ENCODE measurements around the gene CTTNBP2NL. TPM values are rescaled to one million over a fixed set of nuclear protein-coding genes. Genes with fewer than 3 reads are reported as not detected.
"Not testable (repeated sequence)": the region's sequence is repeated elsewhere in the genome, so short reads cannot be mapped to it uniquely, and the experiment has no call there.

Gene CTTNBP2NL
- total RNA-seq, 1 donor from 2014 or later: 24.8 TPM

- H3K4me3 ChIP-seq: no peak overlapping the region
- TF ChIP-seq CTCF (IDR thresholded peaks at IDR 0.05) (no peak), POLR2AphosphoS5 (IDR thresholded peaks at IDR 0.05; ENCODE audit: insufficient read depth in 1 of 2, low read depth in 1 of 2) (no peak), POLR2A (IDR thresholded peaks at IDR 0.05) (no peak)
- H3K4me1 ChIP-seq: peaks cover 3% of the 10 kb centered on the region
- no peaks in the 10 kb centered on the region for H3K9me3 ChIP-seq
- no peaks in the 10 kb centered on the region for H3K27me3 ChIP-seq
- DNase-seq (ENCODE audit: extremely low spot score in 2 of 2): no peak
- intact Hi-C loops (cut with DNase I): no loop called here
- H3K36me3 ChIP-seq: peaks cover 0 to 8% of the 10 kb centered on the region in 2 donors
- no peak overlapping the region for H3K27ac ChIP-seq
Measured at GRCh38 chr1:112423207-112423606, 27.2 kb downstream of the CTTNBP2NL start.

GRCh38 chr1:112423666-112424065 lies 27.7 kb downstream of the CTTNBP2NL start:
- H3K27ac ChIP-seq; intact Hi-C loops (cut with DNase I); H3K4me1 ChIP-seq; DNase-seq (ENCODE audit: extremely low spot score in 2 of 2); H3K4me3 ChIP-seq; H3K9me3 ChIP-seq; H3K36me3 ChIP-seq; H3K27me3 ChIP-seq: not testable (repeated sequence)

GRCh38 chr1:112429749-112430148 lies 33.7 kb downstream of the CTTNBP2NL start:
- TF ChIP-seq POLR2AphosphoS5 (IDR thresholded peaks at IDR 0.05; ENCODE audit: insufficient read depth in 1 of 2, low read depth in 1 of 2) (no peak), CTCF (IDR thresholded peaks at IDR 0.05) (no peak), POLR2A (IDR thresholded peaks at IDR 0.05) (no peak)
- H3K4me1 ChIP-seq: no peaks in the 10 kb centered on the region
- DNase-seq (ENCODE audit: extremely low spot score in 2 of 2): no peak
- no peak overlapping the region for H3K27ac ChIP-seq
- H3K36me3 ChIP-seq: peaks cover 0 to 8% of the 10 kb centered on the region in 2 donors
- H3K9me3 ChIP-seq: no peaks in the 10 kb centered on the region
- intact Hi-C loops (cut with DNase I): no loop called here
- no peaks in the 10 kb centered on the region for H3K27me3 ChIP-seq
- H3K4me3 ChIP-seq: no peak overlapping the region

- Histone ChIP-seq H3K36me3 (no peaks in the 10 kb centered on the region), H3K27me3 (no peaks in the 10 kb centered on the region), H3K9me3 (no peaks in the 10 kb centered on the region), H3K4me3 (no peak overlapping the region), H3K4me1 (no peaks in the 10 kb centered on the region), H3K27ac (no peak overlapping the region)
- no peak for DNase-seq (ENCODE audit: extremely low spot score in 2 of 2)
- TF ChIP-seq POLR2A (IDR thresholded peaks at IDR 0.05): no peak
- no peak for TF ChIP-seq CTCF (IDR thresholded peaks at IDR 0.05)
- TF ChIP-seq POLR2AphosphoS5 (IDR thresholded peaks at IDR 0.05; ENCODE audit: insufficient read depth in 1 of 2, low read depth in 1 of 2): peak in 1 of 2 donors; percentile 54
- intact Hi-C loops (cut with DNase I): no loop called here
Measured at GRCh38 chr1:112431038-112431437, 35.0 kb downstream of the CTTNBP2NL start.

- no peak for DNase-seq (ENCODE audit: extremely low spot score in 2 of 2)
- H3K27ac ChIP-seq: no peak overlapping the region
- TF ChIP-seq POLR2AphosphoS5 (IDR thresholded peaks at IDR 0.05; ENCODE audit: insufficient read depth in 1 of 2, low read depth in 1 of 2): peak in 1 of 2 donors; percentile 46
- no peak for TF ChIP-seq POLR2A (IDR thresholded peaks at IDR 0.05)
- no peaks in the 10 kb centered on the region for H3K27me3 ChIP-seq
- intact Hi-C loops (cut with DNase I): no loop called here
- H3K4me1 ChIP-seq: peaks cover 12% of the 10 kb centered on the region
- no peaks in the 10 kb centered on the region for H3K36me3 ChIP-seq
- no peak overlapping the region for H3K4me3 ChIP-seq
- no peaks in the 10 kb centered on the region for H3K9me3 ChIP-seq
Measured at GRCh38 chr1:112435448-112435847, 39.4 kb downstream of the CTTNBP2NL start.

GRCh38 chr1:112436384-112437156 lies 40.6 kb downstream of the CTTNBP2NL start:
- DNase-seq (ENCODE audit: extremely low spot score in 2 of 2): no peak
- H3K9me3 ChIP-seq: no peaks in the 10 kb centered on the region
- intact Hi-C loops (cut with DNase I): no loop called here
- no peak overlapping the region for H3K4me3 ChIP-seq
- H3K36me3 ChIP-seq: peaks cover 0 to 5% of the 10 kb centered on the region in 2 donors
- H3K27ac ChIP-seq: peak overlapping the region; percentile 4
- TF ChIP-seq CTCF (IDR thresholded peaks at IDR 0.05) (no peak), POLR2AphosphoS5 (IDR thresholded peaks at IDR 0.05; ENCODE audit: insufficient read depth in 1 of 2, low read depth in 1 of 2) (no peak), POLR2A (IDR thresholded peaks at IDR 0.05) (no peak)
- no peaks in the 10 kb centered on the region for H3K27me3 ChIP-seq
- H3K4me1 ChIP-seq: peaks cover 12% of the 10 kb centered on the region

- H3K9me3 ChIP-seq; DNase-seq (ENCODE audit: extremely low spot score in 2 of 2); intact Hi-C loops (cut with DNase I); H3K4me3 ChIP-seq; H3K27me3 ChIP-seq; H3K36me3 ChIP-seq: not testable (repeated sequence)
- Histone ChIP-seq H3K4me1 (peaks cover 12% of the 10 kb centered on the region), H3K27ac (peak overlapping the region; percentile 8)
Measured at GRCh38 chr1:112438156-112438555, 42.1 kb downstream of the CTTNBP2NL start.

All from vagina (tissue), 2 donors.